HG02973 (cell line): ENCODE results near the gene EPHA3.

ENCODE experiments used
- ATAC-seq: cut with Tn5 transposase; IDR thresholded peaks from one replicate; pipeline ENCODE4 v1.9.1; 2021; ENCODE audit warnings: moderate library complexity; ENCODE audit not compliant: unreplicated experiment

The EPHA3 gene

GRCh38 chr3:89107461-89108290, at the start of gene EPHA3:
Gene EPHA3, plus strand, starts transcription at chr3:89107621. Its CDS starts 128 bp downstream, at chr3:89107749.
- ATAC-seq: peak; percentile 95

DNA sequence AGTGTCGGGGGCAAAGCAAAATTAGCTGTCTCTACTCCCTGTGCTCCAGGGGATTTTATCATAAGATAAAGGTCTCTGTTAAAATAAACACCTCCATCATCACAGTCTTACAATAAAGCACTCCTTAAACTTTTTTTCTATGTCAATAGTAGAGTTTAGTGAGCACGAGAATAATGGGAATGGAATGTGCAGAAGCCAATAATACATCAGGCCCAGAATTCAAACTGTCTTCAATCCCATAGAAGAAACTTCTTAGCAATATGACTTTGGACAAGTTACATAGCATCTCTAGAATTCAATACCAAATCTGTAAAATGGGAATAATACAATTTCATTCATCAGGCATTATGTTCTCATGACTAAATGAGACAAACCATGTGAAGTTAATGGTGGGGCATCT, 49.0 kb upstream of the EPHA3 start:
- no peak for ATAC-seq

- no peak for ATAC-seq
Measured at GRCh38 chr3:89059211-89059925, 48.1 kb upstream of the EPHA3 start.

DNA sequence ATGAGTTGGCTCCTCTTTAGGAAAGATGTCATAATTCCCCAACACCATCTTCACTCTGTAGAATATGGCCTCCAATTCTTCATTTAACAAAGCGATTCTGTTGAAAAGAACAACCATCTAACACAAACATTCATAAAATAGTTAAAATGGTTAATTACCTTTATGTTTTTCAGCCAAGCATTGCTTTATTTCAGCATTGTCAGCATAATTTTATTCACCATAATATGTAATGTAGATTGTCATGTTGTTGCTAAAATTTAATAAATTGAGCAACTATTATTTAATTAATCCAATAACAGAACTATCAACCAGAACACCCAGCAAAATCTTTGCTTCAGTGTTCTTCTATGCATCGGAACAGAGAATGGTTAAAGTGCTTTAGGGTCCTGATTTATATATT, 46.2 kb upstream of the EPHA3 start:
- ATAC-seq: no peak

- ATAC-seq: no peak
Measured at GRCh38 chr3:89067736-89068135, 39.7 kb upstream of the EPHA3 start.

GRCh38 chr3:89072642-89073041, 34.8 kb upstream of the EPHA3 start:
- ATAC-seq: no peak

DNA sequence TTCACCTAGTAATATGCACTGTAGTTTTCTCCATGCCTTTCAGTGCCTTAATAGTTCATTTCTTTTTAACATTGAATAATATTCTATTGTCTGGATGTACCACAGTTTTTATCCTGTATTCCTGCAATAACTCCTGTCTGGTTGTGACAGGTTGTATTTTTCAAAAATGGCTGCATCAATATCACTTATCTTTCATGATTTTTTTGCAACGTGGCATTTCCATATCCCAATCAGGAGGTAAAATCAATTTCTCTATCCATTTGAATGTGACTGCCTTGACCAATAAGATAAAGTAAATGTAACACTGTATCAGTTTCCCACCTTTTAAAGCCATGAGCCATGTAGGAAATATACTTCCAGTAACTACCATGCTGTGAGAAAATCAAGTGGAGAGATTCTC, 27.5 kb upstream of the EPHA3 start:
- ATAC-seq: no peak

- no peak for ATAC-seq
Measured at GRCh38 chr3:89087851-89088250, 19.6 kb upstream of the EPHA3 start.

- no peak for ATAC-seq
Measured at GRCh38 chr3:89098173-89098572, 9.2 kb upstream of the EPHA3 start.

DNA sequence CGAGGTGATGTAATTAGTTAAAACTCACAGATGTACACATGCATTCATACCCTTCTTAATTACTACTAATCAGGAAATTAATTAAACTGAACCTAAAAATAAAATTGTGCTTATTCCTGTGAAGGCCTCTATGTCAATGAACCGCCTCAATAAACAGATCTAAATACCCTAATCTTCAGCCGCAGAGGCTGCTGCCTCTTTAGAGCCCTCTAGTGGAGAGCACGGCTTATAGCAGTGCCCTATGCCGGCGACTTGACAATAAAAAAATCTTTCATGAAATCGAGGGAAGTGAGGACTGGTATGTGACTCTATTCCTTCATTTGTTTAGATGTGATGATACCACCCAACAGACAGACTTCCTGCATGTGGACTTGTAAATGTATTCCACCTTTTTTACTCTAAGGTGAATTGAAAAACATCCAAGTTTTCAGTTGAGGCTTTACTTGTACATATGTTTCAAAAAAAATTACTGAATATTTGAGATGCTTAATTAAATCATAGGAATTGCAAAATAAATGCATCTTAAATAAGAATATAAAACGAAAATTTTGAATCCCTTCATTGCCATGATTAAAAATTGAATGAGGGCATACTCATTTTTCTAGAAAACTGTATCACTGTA, 8.3 kb upstream of the EPHA3 start:
- peak; percentile 95 for ATAC-seq

DNA sequence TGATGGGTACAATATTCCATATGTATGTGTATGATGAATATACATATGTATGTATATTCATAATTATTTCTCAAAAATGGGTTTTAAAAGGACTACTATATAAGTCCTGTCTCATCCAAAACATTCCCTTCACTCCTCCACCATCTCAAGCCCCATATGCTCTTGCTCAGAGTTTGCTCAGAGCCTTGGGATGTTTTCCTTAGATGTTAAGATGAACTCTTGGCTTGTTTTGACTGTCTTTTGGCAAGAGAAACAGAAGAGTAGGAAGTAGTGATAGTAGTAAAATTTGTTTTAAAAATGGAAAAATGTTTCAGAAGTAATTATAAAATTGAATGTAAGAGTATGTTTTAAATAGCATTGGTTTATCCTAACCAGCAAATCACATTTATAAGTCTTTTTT, 6.2 kb upstream of the EPHA3 start:
- no peak for ATAC-seq

- ATAC-seq: no peak
Measured at GRCh38 chr3:89101921-89102320, 5.5 kb upstream of the EPHA3 start.

- ATAC-seq: no peak
Measured at GRCh38 chr3:89104499-89104898, 2.9 kb upstream of the EPHA3 start.

DNA sequence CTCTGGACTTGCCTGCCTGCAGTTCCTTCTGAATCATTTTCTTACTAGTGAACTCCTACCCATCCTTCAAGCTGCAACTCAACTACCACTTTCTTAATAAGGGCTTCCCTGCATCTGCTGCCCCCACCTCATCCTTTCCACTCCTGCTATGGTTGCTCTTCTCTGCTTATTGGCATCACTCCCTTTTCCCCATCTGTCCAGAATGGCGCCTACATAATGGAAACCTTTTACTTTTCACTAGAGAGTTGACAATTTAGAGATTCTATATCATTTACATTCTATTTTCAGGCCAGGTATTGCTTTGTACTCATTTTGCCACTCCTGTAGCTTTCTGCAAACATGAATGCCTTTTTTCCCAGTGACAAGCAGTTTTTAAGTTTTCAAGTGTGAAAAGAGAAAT, 1.9 kb upstream of the EPHA3 start:
- ATAC-seq: no peak

- ATAC-seq: no peak
Measured at GRCh38 chr3:89108291-89108550, 800 bp downstream of the EPHA3 start.

DNA sequence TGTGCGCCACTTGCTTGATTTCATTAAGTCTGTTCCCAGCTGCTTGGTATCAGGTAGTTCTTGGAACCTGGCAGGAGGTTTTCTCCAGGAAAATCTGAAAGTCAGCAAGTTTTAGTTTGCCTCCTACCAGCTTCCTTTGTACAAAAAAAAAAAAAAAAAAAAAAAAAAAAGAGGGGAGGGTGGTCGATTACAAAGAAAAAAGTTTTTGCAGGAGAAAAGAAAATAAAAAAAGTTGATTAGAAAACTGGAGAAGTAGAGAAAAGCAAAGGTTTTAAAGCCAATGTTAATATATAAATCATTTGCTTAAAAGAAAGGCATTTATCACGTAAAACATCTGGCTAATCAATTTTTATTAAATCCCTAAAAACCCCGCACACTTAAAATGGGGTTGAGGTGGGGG, 5.9 kb downstream of the EPHA3 start:
- ATAC-seq: no peak

DNA sequence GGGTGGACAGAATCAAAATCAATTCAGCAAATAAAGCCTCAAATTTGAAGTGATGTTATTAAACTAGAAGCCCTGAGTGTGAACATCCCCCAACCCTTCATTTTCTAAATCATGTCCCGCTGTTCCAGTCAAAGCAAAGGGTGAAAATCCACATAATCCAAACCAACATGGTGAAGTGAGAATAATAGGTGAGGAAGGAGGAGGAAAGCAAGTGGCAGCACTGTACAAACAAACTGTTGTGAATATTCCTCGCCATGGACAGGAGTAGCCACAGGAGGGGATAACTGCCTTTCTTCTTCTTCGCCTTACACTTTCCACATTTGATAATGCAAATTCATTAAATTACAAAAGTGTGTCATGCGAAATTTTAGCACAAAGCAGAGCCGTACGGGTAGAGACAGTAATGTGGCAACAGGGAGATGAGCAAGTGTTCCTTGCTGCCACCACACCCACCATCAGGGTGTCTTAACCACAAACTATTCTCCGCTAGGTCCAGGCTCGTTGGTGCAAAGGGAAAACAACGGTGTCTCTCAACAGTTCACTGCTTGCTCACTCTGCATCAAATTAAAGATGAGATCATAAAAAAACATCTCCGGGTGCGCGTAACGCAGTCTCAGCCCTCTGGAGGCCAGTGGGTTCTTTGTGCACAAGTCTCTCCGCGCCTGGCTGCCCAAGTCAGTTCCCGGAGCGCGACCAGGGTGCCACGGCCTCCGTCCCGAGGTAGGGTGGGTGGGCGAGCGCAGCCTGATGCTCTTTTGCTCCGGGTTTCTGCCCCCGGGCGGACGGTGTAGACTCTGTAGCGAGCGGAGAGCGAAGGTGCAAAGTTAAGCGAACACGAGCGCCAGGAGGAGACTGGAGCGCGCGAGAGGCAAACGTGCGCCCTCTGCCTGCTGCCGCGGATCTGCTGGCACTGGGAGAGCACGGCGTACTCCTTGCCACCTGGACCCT, 6.7 kb downstream of the EPHA3 start:
- ATAC-seq: peak; percentile 89

DNA sequence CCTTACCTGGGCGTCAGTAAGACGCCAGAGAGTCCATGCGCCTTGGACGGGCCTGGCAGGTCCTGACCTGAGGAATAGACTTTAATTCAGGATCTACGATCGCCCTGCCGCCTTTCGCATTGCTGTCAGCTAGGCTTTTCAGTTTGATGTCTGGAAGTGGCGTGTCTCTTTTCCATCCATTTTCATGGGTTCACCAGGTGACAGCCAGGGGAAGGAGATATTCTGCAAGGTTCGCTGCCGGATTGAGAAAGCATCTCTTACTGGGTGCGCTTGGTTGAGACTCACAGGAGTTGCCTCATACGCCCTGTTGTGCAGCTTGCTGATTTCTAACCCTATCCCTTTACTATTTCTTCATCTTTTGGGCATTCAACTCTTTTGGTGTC, 7.4 kb downstream of the EPHA3 start:
- ATAC-seq: no peak

- ATAC-seq: no peak
Measured at GRCh38 chr3:89116476-89116875, 9.1 kb downstream of the EPHA3 start.

DNA sequence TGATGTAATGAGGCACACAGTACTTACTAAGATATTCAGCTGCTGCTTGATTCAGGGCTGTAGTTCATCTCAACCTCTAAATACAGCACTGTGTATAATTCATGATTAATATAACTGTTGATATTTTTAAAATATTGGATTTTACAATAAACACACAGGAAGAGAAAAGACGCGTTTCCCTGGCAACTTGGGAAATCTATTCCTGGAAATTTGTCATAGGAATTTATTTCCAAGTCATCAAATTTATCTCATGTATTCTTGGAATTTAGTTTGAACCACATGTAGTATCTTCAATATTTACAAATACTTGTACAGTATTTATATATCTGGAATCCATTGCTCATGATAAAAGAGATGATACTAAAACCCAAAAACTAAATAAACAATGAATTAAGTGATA, 30.6 kb downstream of the EPHA3 start:
- no peak for ATAC-seq

GRCh38 chr3:89139870-89140269, 32.4 kb downstream of the EPHA3 start:
- ATAC-seq: no peak
